Thymus (tissue), 11 donors: Measurements from ENCODE around the gene NADSYN1. TPM values are rescaled to one million over a fixed set of nuclear protein-coding genes. Genes with fewer than 3 reads are reported as not detected.

Experiments used
- DNase-seq, 9 donors: peaks; one replicate each; pipeline ENCODE4 v3.0.0-alpha.2; 2013; ENCODE audit warnings: low spot score in 9 of 9, low read depth in 6 of 9, missing footprints in 1 of 9
- H3K27ac ChIP-seq, 2 donors: one replicate each; pipeline ENCODE4 v1.5.1; 2013; ENCODE audit warnings: control low read depth in 1 of 2, low read depth in 1 of 2, low read length in 1 of 2, mild to moderate bottlenecking in 1 of 2, moderate library complexity in 1 of 2
- H3K27me3 ChIP-seq, 2 donors: one replicate each; pipeline ENCODE4 v1.5.1; 2013; ENCODE audit warnings: low read length in 1 of 2; ENCODE audit not compliant: control insufficient read depth in 2 of 2, insufficient read depth in 1 of 2
- H3K36me3 ChIP-seq, 2 donors: one replicate each; pipeline ENCODE4 v1.5.1; 2013; ENCODE audit warnings: low read length in 1 of 2, mild to moderate bottlenecking in 1 of 2, moderate library complexity in 1 of 2; ENCODE audit not compliant: control insufficient read depth in 2 of 2, insufficient read depth in 2 of 2
- H3K4me1 ChIP-seq, 2 donors: one replicate each; pipeline ENCODE4 v1.5.1; 2013; ENCODE audit warnings: low read length in 2 of 2; ENCODE audit not compliant: control insufficient read depth in 2 of 2, insufficient read depth in 2 of 2
- H3K4me3 ChIP-seq, 2 donors: one replicate each; pipeline ENCODE4 v1.5.1; 2013; ENCODE audit warnings: low read length in 2 of 2, control low read depth in 1 of 2, mild to moderate bottlenecking in 1 of 2
- H3K9me3 ChIP-seq, 2 donors: one replicate each; pipeline ENCODE4 v1.5.1; 2013; ENCODE audit warnings: low read length in 1 of 2, mild to moderate bottlenecking in 1 of 2; ENCODE audit not compliant: control insufficient read depth in 2 of 2, insufficient read depth in 1 of 2
- WGBS: extraction: QIAGEN DNeasy Blood & Tissue Kit; methylation state at CpG from one replicate; pipeline ENCODE4 v1.1.7; 2013; 5-methylcytosine and 5-hydroxymethylcytosine counted together
- polyA plus RNA-seq: library from polyadenylated mRNA; stranded (reverse); fragments of 200-250 nt; gene quantifications from one replicate; pipeline ENCODE4 v1.2.3, GENCODE V29; 2013
- total RNA-seq: library from RNA; stranded (reverse); fragments of 120-200 nt; gene quantifications from one replicate; pipeline ENCODE4 v1.2.4, GENCODE V29; 2013
- donor health status: healthy.

NADSYN1 gene
- total and polyA plus RNA-seq, 2 donors = 47.9 to 113 TPM

- Histone ChIP-seq H3K36me3 (peaks cover 42 to 75% of the 10 kb centered on the region in 2 donors), H3K4me3 (no peak overlapping the region), H3K4me1 (peaks cover 6 to 21% of the 10 kb centered on the region in 2 donors), H3K27me3 (no peaks in the 10 kb centered on the region), H3K9me3 (peaks cover 0 to 7% of the 10 kb centered on the region in 2 donors), H3K27ac (peak overlapping the region in 1 of 2 donors; percentile 50)
- WGBS = 98% methylated on average over 6 of the region's 6 CpGs
- DNase-seq = no peak
These were observed 46.5 kb downstream of the NADSYN1 start for GRCh38 chr11:71499546-71499945.

GRCh38 chr11:71500601-71501021 lies 47.6 kb downstream of the NADSYN1 start:
- H3K9me3 ChIP-seq = peaks cover 0 to 7% of the 10 kb centered on the region in 2 donors
- 78% methylated on average over 6 of the region's 6 CpGs for WGBS
- H3K27me3 ChIP-seq = no peaks in the 10 kb centered on the region
- H3K36me3 ChIP-seq = peaks cover 42 to 71% of the 10 kb centered on the region in 2 donors
- peaks cover 6 to 22% of the 10 kb centered on the region in 2 donors for H3K4me1 ChIP-seq
- no peak overlapping the region for H3K4me3 ChIP-seq
- H3K27ac ChIP-seq = no peak overlapping the region
- no peak for DNase-seq

GRCh38 chr11:71501071-71501985 lies 48.3 kb downstream of the NADSYN1 start:
- Histone ChIP-seq H3K4me3 (no peak overlapping the region), H3K9me3 (peaks cover 0 to 5% of the 10 kb centered on the region in 2 donors), H3K4me1 (peaks cover 6 to 22% of the 10 kb centered on the region in 2 donors), H3K27ac (no peak overlapping the region), H3K36me3 (peaks cover 38 to 65% of the 10 kb centered on the region in 2 donors), H3K27me3 (no peaks in the 10 kb centered on the region)
- WGBS = 97% methylated on average over 30 of the region's 30 CpGs
- DNase-seq = no peak

- DNase-seq = no peak
- H3K4me1 ChIP-seq = peaks cover 6 to 22% of the 10 kb centered on the region in 2 donors
- H3K4me3 ChIP-seq = no peak overlapping the region
- H3K27me3 ChIP-seq = no peaks in the 10 kb centered on the region
- 99% methylated on average over 10 of the region's 10 CpGs for WGBS
- H3K9me3 ChIP-seq = peaks cover 2 to 4% of the 10 kb centered on the region in 2 donors
- peaks cover 31 to 60% of the 10 kb centered on the region in 2 donors for H3K36me3 ChIP-seq
- H3K27ac ChIP-seq = no peak overlapping the region
These were observed 49.0 kb downstream of the NADSYN1 start for GRCh38 chr11:71502026-71502425.

- 97% methylated on average over 15 of the region's 15 CpGs for WGBS
- H3K27ac ChIP-seq = no peak overlapping the region
These were observed 50.0 kb downstream of the NADSYN1 start for GRCh38 chr11:71502871-71503435.

GRCh38 chr11:71504531-71504930 lies 51.5 kb downstream of the NADSYN1 start:
- no peak for DNase-seq
- H3K4me1 ChIP-seq = peaks cover 0 to 13% of the 10 kb centered on the region in 2 donors
- H3K27me3 ChIP-seq = no peaks in the 10 kb centered on the region
- WGBS = 86% methylated on average over 10 of the region's 10 CpGs
- peaks cover 2 to 3% of the 10 kb centered on the region in 2 donors for H3K9me3 ChIP-seq
- no peak overlapping the region for H3K27ac ChIP-seq
- H3K36me3 ChIP-seq = peaks cover 11 to 36% of the 10 kb centered on the region in 2 donors
- no peak overlapping the region for H3K4me3 ChIP-seq

More at GRCh38 chr11:71502871-71503435, 50.0 kb downstream of the NADSYN1 start:
- Histone ChIP-seq H3K36me3 (peaks cover 22 to 51% of the 10 kb centered on the region in 2 donors), H3K4me1 (peaks cover 6 to 22% of the 10 kb centered on the region in 2 donors), H3K9me3 (peaks cover 2 to 4% of the 10 kb centered on the region in 2 donors), H3K27me3 (no peaks in the 10 kb centered on the region), H3K4me3 (no peak overlapping the region)
- DNase-seq = no peak

- Histone ChIP-seq H3K4me1 (peaks cover 0 to 8% of the 10 kb centered on the region in 2 donors), H3K4me3 (no peak overlapping the region), H3K9me3 (peaks cover under 1 to 2% of the 10 kb centered on the region in 2 donors), H3K27me3 (no peaks in the 10 kb centered on the region), H3K27ac (no peak overlapping the region), H3K36me3 (peaks cover 8 to 31% of the 10 kb centered on the region in 2 donors)
- no peak for DNase-seq
- 92% methylated on average over 2 of the region's 2 CpGs for WGBS
These were observed 52.0 kb downstream of the NADSYN1 start for GRCh38 chr11:71505001-71505400.

GRCh38 chr11:71505781-71506180 lies 52.8 kb downstream of the NADSYN1 start:
- WGBS = 86% methylated on average over 9 of the region's 9 CpGs
- Histone ChIP-seq H3K9me3 (peaks cover 2 to 8% of the 10 kb centered on the region in 2 donors), H3K4me3 (no peak overlapping the region), H3K27ac (no peak overlapping the region), H3K4me1 (peaks cover 0 to 8% of the 10 kb centered on the region in 2 donors), H3K27me3 (no peaks in the 10 kb centered on the region), H3K36me3 (peaks cover 3 to 24% of the 10 kb centered on the region in 2 donors)
- DNase-seq = no peak

- 90% methylated on average over 5 of the region's 5 CpGs for WGBS
- no peak for DNase-seq
- H3K4me1 ChIP-seq = peaks cover 0 to 8% of the 10 kb centered on the region in 2 donors
- peaks cover 0 to 10% of the 10 kb centered on the region in 2 donors for H3K36me3 ChIP-seq
- no peak overlapping the region for H3K4me3 ChIP-seq
- H3K27me3 ChIP-seq = no peaks in the 10 kb centered on the region
- peaks cover 2 to 10% of the 10 kb centered on the region in 2 donors for H3K9me3 ChIP-seq
- no peak overlapping the region for H3K27ac ChIP-seq
These were observed 54.1 kb downstream of the NADSYN1 start for GRCh38 chr11:71507102-71507501.
